Measurements from ENCODE around the gene HOXB9. TPM values are rescaled to one million over a fixed set of nuclear protein-coding genes. Genes with fewer than 3 reads are reported as not detected.

HOXB9 gene
- total and polyA plus RNA-seq, 2 of the 13 experiments (the other 11 are each of a cell fraction or from before 2014, with no cell fraction given) = not detected

DNA sequence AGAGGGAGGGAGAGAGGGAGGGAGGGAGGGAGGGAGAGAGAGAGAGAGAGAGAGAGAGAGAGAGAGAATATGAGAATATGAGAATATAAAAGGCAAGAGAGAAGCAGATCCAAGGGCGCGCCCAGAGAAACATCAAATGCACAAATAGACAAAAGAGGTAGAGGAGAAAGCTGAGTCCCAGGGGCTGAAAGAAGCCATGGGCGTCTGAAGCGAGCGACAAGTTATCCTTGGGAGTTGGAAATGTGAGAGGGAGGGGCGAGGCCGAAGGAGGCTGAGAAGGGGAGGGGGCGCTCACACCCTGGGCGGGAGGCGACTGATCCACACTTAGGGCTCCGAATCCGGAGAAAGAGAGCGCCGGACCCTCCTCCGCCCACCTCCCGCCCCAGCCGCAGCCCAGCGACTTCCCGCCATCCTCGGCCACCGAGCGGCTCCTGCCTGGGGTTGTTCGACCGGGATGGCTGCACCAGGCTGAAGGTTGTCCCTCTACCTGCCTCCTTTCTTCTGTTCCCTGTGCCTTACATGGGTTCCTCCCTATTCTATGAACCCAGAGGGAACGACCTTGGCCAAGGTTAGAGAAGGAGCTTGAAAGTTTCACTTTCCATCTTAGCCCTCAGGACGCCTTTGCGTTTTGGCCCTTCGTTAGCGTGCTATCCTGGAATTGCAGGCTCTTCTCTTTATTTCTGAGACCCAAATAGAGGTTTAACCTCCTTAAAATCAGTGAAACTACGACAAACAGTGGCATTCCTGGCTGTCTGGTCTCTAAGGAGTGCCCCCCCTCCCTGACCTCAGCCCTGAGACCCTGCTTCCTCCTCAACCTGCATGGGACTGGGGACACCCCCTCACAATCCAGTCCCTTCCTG, 21.2 kb upstream of the HOXB9 start:
- no TSS peak for BruUV-seq (replicated peaks)
- Histone ChIP-seq H3K4me2 (ENCODE audit: low read depth, low read length) (peak overlapping the region; percentile 59), H3K36me3 (replicated peaks in 1 of 2; ENCODE audit: control insufficient read depth in 1 of 2, insufficient read depth in 2 of 2, low read length in 2 of 2) (no peaks in the 10 kb centered on the region), H2AFZ (ENCODE audit: low read length) (peak overlapping the region; percentile 69), H3K9me3 (ENCODE audit: low read length) (no peaks in the 10 kb centered on the region), H3K4me1 (ENCODE audit: insufficient read depth, low read length) (no peaks in the 10 kb centered on the region), H3K27me3 (ENCODE audit: control insufficient read depth in 1 of 2, insufficient read depth in 2 of 2, low read length in 2 of 2) (peaks cover 18 to 66% of the 10 kb centered on the region in 2 experiments), H3K9ac (ENCODE audit: insufficient read depth, low read depth, low read length) (no peak overlapping the region), H3K27ac (ENCODE audit: extremely low read length, insufficient read depth, low read length) (no peak overlapping the region), H3K4me3 (replicated peaks in 1 of 3; ENCODE audit: insufficient read depth in 1 of 3, low read depth in 2 of 3, low read length in 3 of 3) (peak overlapping the region in 1 of 3 experiments; percentile 27; a peak in 1 of 6 replicates), H3K79me2 (ENCODE audit: insufficient read depth, low read length) (no peaks in the 10 kb centered on the region), H4K20me1 (ENCODE audit: insufficient read depth, low read length) (no peaks in the 10 kb centered on the region; the same call in 1 of the 2 replicates)
- CTCF ChIA-PET (ENCODE audit: low intra/inter-chr PET ratio, low total read pairs) = no interaction called here
- 15% methylated on average over 20 of the region's 30 CpGs for WGBS (ENCODE audit: low lambda C conversion rate)
- TF ChIP-seq, protein P1, sequence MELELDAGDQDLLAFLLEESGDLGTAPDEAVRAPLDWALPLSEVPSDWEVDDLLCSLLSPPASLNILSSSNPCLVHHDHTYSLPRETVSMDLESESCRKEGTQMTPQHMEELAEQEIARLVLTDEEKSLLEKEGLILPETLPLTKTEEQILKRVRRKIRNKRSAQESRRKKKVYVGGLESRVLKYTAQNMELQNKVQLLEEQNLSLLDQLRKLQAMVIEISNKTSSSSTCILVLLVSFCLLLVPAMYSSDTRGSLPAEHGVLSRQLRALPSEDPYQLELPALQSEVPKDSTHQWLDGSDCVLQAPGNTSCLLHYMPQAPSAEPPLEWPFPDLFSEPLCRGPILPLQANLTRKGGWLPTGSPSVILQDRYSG (CRISPR knock-in tag; IDR thresholded peaks at IDR 0.05) = no peak
- TF ChIP-seq NFIB (CRISPR knock-in tag; IDR thresholded peaks at IDR 0.05; ENCODE audit: borderline replicate concordance) (no peak), ZNF451 (CRISPR knock-in tag; IDR thresholded peaks at IDR 0.05) (no peak), ZNF569 (CRISPR knock-in tag; IDR thresholded peaks at IDR 0.05; ENCODE audit: borderline replicate concordance) (no peak), NONO (IDR thresholded peaks at IDR 0.05) (no peak), NONO (CRISPR knock-in tag; conservative IDR thresholded peaks at IDR 0.05) (no peak), GPN1 (CRISPR knock-in tag; IDR thresholded peaks at IDR 0.05; ENCODE audit: borderline replicate concordance) (no peak), NR2C2 (CRISPR knock-in tag; IDR thresholded peaks at IDR 0.05; ENCODE audit: borderline replicate concordance) (no peak)
- TF ChIP-seq, protein P2, sequence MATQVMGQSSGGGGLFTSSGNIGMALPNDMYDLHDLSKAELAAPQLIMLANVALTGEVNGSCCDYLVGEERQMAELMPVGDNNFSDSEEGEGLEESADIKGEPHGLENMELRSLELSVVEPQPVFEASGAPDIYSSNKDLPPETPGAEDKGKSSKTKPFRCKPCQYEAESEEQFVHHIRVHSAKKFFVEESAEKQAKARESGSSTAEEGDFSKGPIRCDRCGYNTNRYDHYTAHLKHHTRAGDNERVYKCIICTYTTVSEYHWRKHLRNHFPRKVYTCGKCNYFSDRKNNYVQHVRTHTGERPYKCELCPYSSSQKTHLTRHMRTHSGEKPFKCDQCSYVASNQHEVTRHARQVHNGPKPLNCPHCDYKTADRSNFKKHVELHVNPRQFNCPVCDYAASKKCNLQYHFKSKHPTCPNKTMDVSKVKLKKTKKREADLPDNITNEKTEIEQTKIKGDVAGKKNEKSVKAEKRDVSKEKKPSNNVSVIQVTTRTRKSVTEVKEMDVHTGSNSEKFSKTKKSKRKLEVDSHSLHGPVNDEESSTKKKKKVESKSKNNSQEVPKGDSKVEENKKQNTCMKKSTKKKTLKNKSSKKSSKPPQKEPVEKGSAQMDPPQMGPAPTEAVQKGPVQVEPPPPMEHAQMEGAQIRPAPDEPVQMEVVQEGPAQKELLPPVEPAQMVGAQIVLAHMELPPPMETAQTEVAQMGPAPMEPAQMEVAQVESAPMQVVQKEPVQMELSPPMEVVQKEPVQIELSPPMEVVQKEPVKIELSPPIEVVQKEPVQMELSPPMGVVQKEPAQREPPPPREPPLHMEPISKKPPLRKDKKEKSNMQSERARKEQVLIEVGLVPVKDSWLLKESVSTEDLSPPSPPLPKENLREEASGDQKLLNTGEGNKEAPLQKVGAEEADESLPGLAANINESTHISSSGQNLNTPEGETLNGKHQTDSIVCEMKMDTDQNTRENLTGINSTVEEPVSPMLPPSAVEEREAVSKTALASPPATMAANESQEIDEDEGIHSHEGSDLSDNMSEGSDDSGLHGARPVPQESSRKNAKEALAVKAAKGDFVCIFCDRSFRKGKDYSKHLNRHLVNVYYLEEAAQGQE (IDR thresholded peaks at IDR 0.05; ENCODE audit: borderline replicate concordance in 1 of 2, low read depth in 1 of 2, low read length in 2 of 2) = no peak
- TF ChIP-seq, protein P3, sequence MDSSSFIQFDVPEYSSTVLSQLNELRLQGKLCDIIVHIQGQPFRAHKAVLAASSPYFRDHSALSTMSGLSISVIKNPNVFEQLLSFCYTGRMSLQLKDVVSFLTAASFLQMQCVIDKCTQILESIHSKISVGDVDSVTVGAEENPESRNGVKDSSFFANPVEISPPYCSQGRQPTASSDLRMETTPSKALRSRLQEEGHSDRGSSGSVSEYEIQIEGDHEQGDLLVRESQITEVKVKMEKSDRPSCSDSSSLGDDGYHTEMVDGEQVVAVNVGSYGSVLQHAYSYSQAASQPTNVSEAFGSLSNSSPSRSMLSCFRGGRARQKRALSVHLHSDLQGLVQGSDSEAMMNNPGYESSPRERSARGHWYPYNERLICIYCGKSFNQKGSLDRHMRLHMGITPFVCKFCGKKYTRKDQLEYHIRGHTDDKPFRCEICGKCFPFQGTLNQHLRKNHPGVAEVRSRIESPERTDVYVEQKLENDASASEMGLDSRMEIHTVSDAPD (CRISPR knock-in tag; IDR thresholded peaks at IDR 0.05) = no peak
- intact Hi-C loops (cut with micrococcal nuclease; ENCODE audit: unreplicated experiment) (no loop called here), in situ Hi-C loops (cut with HindIII; ENCODE audit: extremely low pct_ligation_motif_present, low pct_unique_long_range_greater_than_20kb) (no loop called here)
- no peak for DNase-seq (ENCODE audit: low spot score)
- no peak for FAIRE-seq
- POLR2A ChIA-PET = no interaction called here
- peak; percentile 56 for ATAC-seq

All from HepG2 (cell line).